ENCODE data around the gene ADNP2. TPM values are rescaled to one million over a fixed set of nuclear protein-coding genes. Genes with fewer than 3 reads are reported as not detected.

ADNP2 gene
- total and polyA plus RNA-seq, 12 donors: 4.6 to 12.4 (median 10.8) TPM

DNA sequence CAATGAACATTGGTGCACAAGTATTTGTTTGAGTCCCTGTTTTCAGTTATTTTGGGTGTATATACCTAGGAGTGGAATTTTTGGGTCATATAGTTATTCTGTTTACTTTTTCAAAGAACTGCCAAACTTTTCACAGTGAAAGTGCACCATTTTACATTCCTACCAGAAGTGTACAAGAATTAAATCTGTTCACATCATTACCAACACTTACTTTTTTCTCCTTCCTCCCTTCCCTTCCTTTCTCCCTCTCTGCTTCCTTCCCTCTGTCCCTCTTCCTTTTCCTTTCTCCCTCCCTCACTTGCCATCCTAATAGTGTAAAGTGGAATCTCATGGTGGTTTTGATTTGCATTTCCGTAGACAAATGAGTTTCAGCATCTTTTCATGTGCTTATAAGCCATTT lies 11.9 kb downstream of the ADNP2 start:
- Histone ChIP-seq H3K4me3 (no peak overlapping the region), H3K27me3 (no peaks in the 10 kb centered on the region), H3K36me3 (peaks cover 0 to 44% (median 0%) of the 10 kb centered on the region in 9 donors), H3K27ac (no peak overlapping the region), H3K9me3 (no peaks in the 10 kb centered on the region), H3K4me1 (no peaks in the 10 kb centered on the region)
- TF ChIP-seq CTCF (IDR thresholded peaks at IDR 0.05): no peak
- intact Hi-C loops (cut with DNase I): no loop called here
- DNase-seq: no peak
- 64 to 85% methylated on average over 1 of the region's 1 CpG for WGBS, 2 donors
- ATAC-seq: no peak

GRCh38 chr18:80124131-80124530 lies 15.1 kb downstream of the ADNP2 start:
- intact Hi-C loops (cut with DNase I): no loop called here

GRCh38 chr18:80126797-80127196 lies 17.7 kb downstream of the ADNP2 start:
- no peaks in the 10 kb centered on the region for H3K4me1 ChIP-seq
- no peaks in the 10 kb centered on the region for H3K27me3 ChIP-seq
- DNase-seq: no peak

More at GRCh38 chr18:80124131-80124530, 15.1 kb downstream of the ADNP2 start:
- no peak for ATAC-seq
- no peak for TF ChIP-seq CTCF (IDR thresholded peaks at IDR 0.05)
- H3K27ac ChIP-seq: no peak overlapping the region
- H3K4me3 ChIP-seq: no peak overlapping the region
- no peaks in the 10 kb centered on the region for H3K4me1 ChIP-seq
- H3K36me3 ChIP-seq: peaks cover 0 to 32% (median 0%) of the 10 kb centered on the region in 9 donors
- no peaks in the 10 kb centered on the region for H3K27me3 ChIP-seq
- H3K9me3 ChIP-seq: no peaks in the 10 kb centered on the region
- DNase-seq: no peak

GRCh38 chr18:80127635-80128034 lies 18.6 kb downstream of the ADNP2 start:
- DNase-seq (no peak), ATAC-seq (no peak)
- no peak overlapping the region for H3K4me3 ChIP-seq
- H3K9me3 ChIP-seq: no peaks in the 10 kb centered on the region
- peaks cover 0 to 14% (median 0%) of the 10 kb centered on the region in 9 donors for H3K36me3 ChIP-seq
- WGBS, 2 donors: 92% methylated on average over 1 of the region's 1 CpG
- TF ChIP-seq CTCF (IDR thresholded peaks at IDR 0.05): no peak
- H3K27me3 ChIP-seq: no peaks in the 10 kb centered on the region
- intact Hi-C loops (cut with DNase I): no loop called here
- no peaks in the 10 kb centered on the region for H3K4me1 ChIP-seq
- no peak overlapping the region for H3K27ac ChIP-seq

More at GRCh38 chr18:80126797-80127196, 17.7 kb downstream of the ADNP2 start:
- intact Hi-C loops (cut with DNase I): no loop called here
- no peaks in the 10 kb centered on the region for H3K9me3 ChIP-seq
- no peak overlapping the region for H3K27ac ChIP-seq
- peaks cover 0 to 12% (median 0%) of the 10 kb centered on the region in 9 donors for H3K36me3 ChIP-seq
- H3K4me3 ChIP-seq: no peak overlapping the region
- TF ChIP-seq CTCF (IDR thresholded peaks at IDR 0.05): no peak
- ATAC-seq: no peak
- WGBS, 2 donors: 96% methylated on average over 9 of the region's 9 CpGs

Measured in heart right ventricle (tissue), 16 donors.